Keratinocyte (primary cell): Measurements from ENCODE around the gene NELL1. TPM values are rescaled to one million over a fixed set of nuclear protein-coding genes. Genes with fewer than 3 reads are reported as not detected.

Experiments
- DNase-seq: peaks from one replicate; pipeline ENCODE4 v3.0.0-alpha.2; 2011; ENCODE audit warnings: low read depth, missing footprints, low spot score
- FAIRE-seq: peaks from 2 replicates; lab custom pipeline; 2011; peaks lifted over from hg19 to GRCh38; lab: Jason Lieb, UNC
- H2AFZ ChIP-seq: 2 replicates; pipeline ENCODE4 v1.6.0; 2012; ENCODE audit warnings: low read length, control low read depth, inconsistent platforms; ENCODE audit not compliant: control insufficient read depth
- H3K27ac ChIP-seq: 2 replicates; pipeline ENCODE4 v1.5.1; 2011; ENCODE audit warnings: low read length; ENCODE audit not compliant: control insufficient read depth, insufficient read depth
- H3K27me3 ChIP-seq: 3 replicates; pipeline ENCODE4 v1.6.0; 2011; ENCODE audit warnings: low read length; ENCODE audit not compliant: control insufficient read depth, insufficient read depth; ENCODE audit errors: extremely low read depth
- H3K36me3 ChIP-seq, 2 experiments: 2 replicates in 1 of 2; 3 replicates in 1 of 2; pipeline ENCODE4 v1.5.1; 2011; ENCODE audit warnings: low read length in 2 of 2, mild to moderate bottlenecking in 1 of 2; ENCODE audit not compliant: control insufficient read depth in 2 of 2, insufficient read depth in 2 of 2; ENCODE audit errors: extremely low read depth in 1 of 2
- H3K4me1 ChIP-seq: 3 replicates; pipeline ENCODE4 v1.5.1; 2011; ENCODE audit warnings: low read length; ENCODE audit not compliant: control insufficient read depth, insufficient read depth; ENCODE audit errors: extremely low read depth
- H3K4me2 ChIP-seq: 3 replicates; pipeline ENCODE4 v1.6.0; 2011; ENCODE audit warnings: low read depth, low read length; ENCODE audit not compliant: control insufficient read depth, insufficient read depth; ENCODE audit errors: extremely low read depth
- H3K4me3 ChIP-seq, 3 experiments: fragments of 200-600 bp in 1 of 3; sonication (generic) in 1 of 3; 2 replicates in 2 of 3; 3 replicates in 1 of 3; pipeline ENCODE4 v1.5.1; 2011 to 2016; ENCODE audit warnings: low read length in 3 of 3, mild to moderate bottlenecking in 3 of 3, control low read depth in 2 of 3, inconsistent platforms in 1 of 3, low read depth in 1 of 3, mixed read lengths in 1 of 3, mixed run types in 1 of 3, moderate library complexity in 1 of 3; ENCODE audit not compliant: control insufficient read depth in 2 of 3, insufficient read depth in 2 of 3; ENCODE audit errors: extremely low read depth in 1 of 3
- H3K79me2 ChIP-seq: 2 replicates; pipeline ENCODE4 v1.6.0; 2012; ENCODE audit warnings: low read length; ENCODE audit not compliant: control insufficient read depth, insufficient read depth
- H3K9ac ChIP-seq: 3 replicates; pipeline ENCODE4 v1.6.0; 2011; ENCODE audit warnings: low read length; ENCODE audit not compliant: control insufficient read depth, insufficient read depth; ENCODE audit errors: extremely low read depth
- H3K9me1 ChIP-seq: 3 replicates; pipeline ENCODE4 v1.6.0; 2011; ENCODE audit warnings: low read length; ENCODE audit not compliant: control insufficient read depth, insufficient read depth; ENCODE audit errors: extremely low read depth
- H3K9me3 ChIP-seq: 2 replicates; pipeline ENCODE4 v1.5.1; 2012; ENCODE audit warnings: low read depth, low read length; ENCODE audit not compliant: control insufficient read depth
- H4K20me1 ChIP-seq: 3 replicates; pipeline ENCODE4 v1.6.0; 2011; ENCODE audit warnings: low read length; ENCODE audit not compliant: control insufficient read depth, insufficient read depth; ENCODE audit errors: extremely low read depth
- CTCF ChIP-seq, 3 experiments: IDR thresholded peaks in 1 of 3; conservative IDR thresholded peaks in 1 of 3; optimal IDR thresholded peaks in 1 of 3; 2 replicates in 2 of 3; 3 replicates in 1 of 3; pipeline versions ENCODE3 to v1.5.1; 2011; ENCODE audit warnings: low read length in 3 of 3, mild to moderate bottlenecking in 3 of 3, moderate library complexity in 2 of 3, control low read depth in 1 of 3, inconsistent platforms in 1 of 3; ENCODE audit not compliant: insufficient read depth in 2 of 3; ENCODE audit errors: extremely low read depth in 1 of 3
- EZH2 ChIP-seq: IDR thresholded peaks from one replicate; pipeline ENCODE4 v1.6.1; 2012; ENCODE audit warnings: inconsistent platforms, mild to moderate bottlenecking, low read length, moderate library complexity
- dilution Hi-C: fragments of 300-500 bp; cut with MboI; formaldehyde crosslinking; loops from one replicate; pipeline ENCODE4 v1.7.0; 2020; ENCODE audit warnings: low sequenced_read_pairs; ENCODE audit not compliant: extremely low pct_ligation_motif_present
- polyA plus RNA-seq, 5 experiments: library from polyadenylated mRNA; depleted of rRNA in 3 of 5; stranded (reverse) in 3 of 5; stranded (forward) in 1 of 5; unstranded in 1 of 5; fragments of >200 nt; gene quantifications; 1 replicate in 1 of 5; 2 replicates in 3 of 5; 3 replicates in 1 of 5; pipeline versions ENCODE4 v1.2.1 to v1.2.3, GENCODE V29; 2011 to 2012; ENCODE audit warnings: missing spikeins in 2 of 5, low read depth in 1 of 5, low replicate concordance in 1 of 5

Gene NELL1
- polyA plus RNA-seq, 1 donor (not counting 4 experiments of a cell fraction or from before 2014, with no cell fraction given), result not detected

DNA sequence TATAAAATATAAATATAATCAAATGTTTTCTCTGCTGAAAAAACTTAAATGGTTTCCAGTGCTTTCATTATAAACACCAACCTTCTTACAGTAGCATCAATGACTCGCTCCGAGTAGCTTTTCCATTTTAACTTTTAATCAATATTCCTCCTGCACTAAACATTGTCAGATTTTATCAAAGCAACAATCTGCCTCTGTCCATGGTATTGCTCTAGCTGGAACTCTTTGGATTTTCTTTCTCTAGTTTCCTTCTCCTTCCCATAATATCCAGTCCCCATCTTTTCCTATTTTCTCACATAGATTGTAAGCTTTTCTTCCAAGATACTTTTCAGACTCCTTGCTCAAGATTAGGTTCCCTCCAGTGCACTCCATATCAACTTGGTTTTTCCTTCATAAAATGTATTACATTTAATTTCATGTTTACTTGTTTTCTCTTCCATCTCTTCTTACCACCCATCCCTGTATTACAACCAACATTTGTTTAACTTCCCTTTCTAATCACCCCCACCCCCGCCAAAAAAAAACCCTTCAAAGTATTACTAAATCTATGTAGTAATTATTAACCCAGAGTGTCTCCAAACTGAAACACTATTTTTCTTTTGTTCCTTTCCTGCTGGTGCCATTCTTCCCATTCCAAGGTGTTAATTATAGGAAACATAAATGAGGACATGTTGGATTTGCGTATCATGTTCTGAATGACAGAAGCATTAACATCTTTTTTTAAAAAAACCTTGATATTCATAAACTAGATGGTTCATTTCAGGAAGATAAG lies 716.5 kb downstream of the NELL1 start:
- H3K4me2 ChIP-seq, result no peak overlapping the region
- H2AFZ ChIP-seq, result no peak overlapping the region
- FAIRE-seq (no peak), DNase-seq (no peak)
- H3K79me2 ChIP-seq, result no peaks in the 10 kb centered on the region
- peaks cover 4% of the 10 kb centered on the region for H3K4me1 ChIP-seq
- H3K9me3 ChIP-seq, result no peaks in the 10 kb centered on the region
- H3K4me3 ChIP-seq, result no peak overlapping the region
- H4K20me1 ChIP-seq, result no peaks in the 10 kb centered on the region
- no peaks in the 10 kb centered on the region for H3K36me3 ChIP-seq
- no peak overlapping the region for H3K9ac ChIP-seq
- TF ChIP-seq EZH2 (no peak), CTCF (optimal IDR thresholded peaks at IDR 0.05 in 1 of 3, IDR thresholded peaks at IDR 0.05 in 1 of 3, conservative IDR thresholded peaks at IDR 0.05 in 1 of 3; ENCODE audit: extremely low read depth in 1 of 3, insufficient read depth in 2 of 3, low read length in 3 of 3) (no peak)
- H3K27me3 ChIP-seq, result no peaks in the 10 kb centered on the region
- dilution Hi-C loops, result no loop called here
- H3K27ac ChIP-seq, result no peak overlapping the region
- no peaks in the 10 kb centered on the region for H3K9me1 ChIP-seq

DNA sequence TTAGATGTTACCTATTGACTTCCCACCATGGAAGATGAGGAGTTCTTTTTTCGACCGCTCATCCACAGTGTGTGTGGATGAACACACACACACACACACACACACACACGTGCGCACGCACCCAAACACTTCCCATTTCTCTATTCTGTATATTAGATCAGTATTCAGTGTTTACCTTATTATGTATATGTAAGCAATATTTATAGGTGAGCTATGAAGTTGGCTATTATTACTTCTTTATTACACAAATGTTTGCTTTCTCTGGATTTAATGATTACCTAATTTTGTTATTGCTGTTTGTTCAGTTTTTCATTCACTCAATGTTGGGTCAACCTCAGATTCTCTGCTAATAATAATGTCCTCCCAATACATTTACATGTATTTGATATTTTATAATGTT lies 721.0 kb downstream of the NELL1 start:
- H3K9me3 ChIP-seq, result no peaks in the 10 kb centered on the region
- H3K9me1 ChIP-seq, result no peaks in the 10 kb centered on the region
- dilution Hi-C loops, result no loop called here
- H3K4me1 ChIP-seq, result no peaks in the 10 kb centered on the region
- FAIRE-seq (no peak), DNase-seq (no peak)
- H3K4me2 ChIP-seq, result no peak overlapping the region
- no peak for TF ChIP-seq CTCF (optimal IDR thresholded peaks at IDR 0.05 in 1 of 3, IDR thresholded peaks at IDR 0.05 in 1 of 3, conservative IDR thresholded peaks at IDR 0.05 in 1 of 3; ENCODE audit: extremely low read depth in 1 of 3, insufficient read depth in 2 of 3, low read length in 3 of 3)
- TF ChIP-seq EZH2, result no peak
- H3K27me3 ChIP-seq, result no peaks in the 10 kb centered on the region
- H3K79me2 ChIP-seq, result no peaks in the 10 kb centered on the region
- no peak overlapping the region for H3K27ac ChIP-seq
- no peaks in the 10 kb centered on the region for H3K36me3 ChIP-seq
- H4K20me1 ChIP-seq, result no peaks in the 10 kb centered on the region
- no peak overlapping the region for H2AFZ ChIP-seq
- no peak overlapping the region for H3K4me3 ChIP-seq
- H3K9ac ChIP-seq, result no peak overlapping the region
